Stimulated activated CD4-positive, alpha-beta T cell treated with anti-CD3 and anti-CD28 coated beads, Interleukin-2, amount 100 ng/mL, for 4 hours (primary cell): ENCODE data around the gene BRD3.
A peak's percentile ranks its signal among the peaks of the same experiment; 100 is the strongest.
"Not testable (repeated sequence)": the region's sequence is repeated elsewhere in the genome, so short reads cannot be mapped to it uniquely, and the experiment has no call there.

ENCODE experiments used
- DNase-seq: peaks from one replicate; pipeline ENCODE4 v3.0.0-alpha.2; 2020; ENCODE audit warnings: low read depth

Gene BRD3

GRCh38 chr9:133993635-133994253 is 74.1 kb downstream of the BRD3 start:
- DNase-seq = no peak

DNA sequence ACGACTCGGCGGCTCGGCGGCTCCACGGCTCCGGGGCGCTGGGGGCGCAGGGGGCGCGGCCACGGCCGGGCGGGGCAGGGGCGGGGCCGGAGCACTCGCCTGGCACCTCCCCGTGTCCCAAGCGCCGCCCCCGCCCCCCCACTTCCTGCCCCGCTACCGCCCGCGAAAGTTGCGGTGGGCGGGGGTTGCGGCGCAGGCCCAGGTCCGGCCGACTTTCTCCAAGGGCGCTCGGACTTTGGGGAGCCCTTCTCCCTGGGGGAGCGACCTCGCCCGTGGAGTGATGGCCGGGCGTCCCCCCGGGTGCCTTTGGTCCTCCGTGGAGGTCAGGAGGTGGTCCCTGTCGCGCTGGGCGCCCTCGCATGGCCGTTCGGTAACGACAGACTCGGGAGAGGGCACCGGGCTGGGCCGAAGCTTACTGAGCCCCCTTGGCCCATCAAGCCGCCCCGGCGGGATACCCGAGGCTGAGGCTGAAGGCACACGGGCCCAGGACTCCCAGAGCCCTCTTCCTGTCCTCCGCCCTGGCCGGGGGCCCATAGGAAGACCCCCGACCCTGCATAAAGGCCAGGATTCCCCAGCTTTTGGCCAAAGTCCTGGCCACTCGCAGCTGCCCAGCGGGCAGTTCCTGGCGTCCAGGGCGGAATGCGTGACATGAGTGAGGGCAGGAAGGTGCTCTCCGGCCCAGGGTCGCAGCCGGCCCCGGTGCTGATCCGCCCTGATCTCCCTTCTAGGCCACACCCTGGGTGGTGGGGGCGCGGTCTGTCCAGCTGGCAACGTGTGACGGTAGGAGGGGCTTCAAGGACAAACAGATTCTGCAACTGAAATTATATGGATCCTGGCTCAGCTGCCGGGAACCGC is 74.8 kb downstream of the BRD3 start:
- DNase-seq = peak; percentile 61

DNA sequence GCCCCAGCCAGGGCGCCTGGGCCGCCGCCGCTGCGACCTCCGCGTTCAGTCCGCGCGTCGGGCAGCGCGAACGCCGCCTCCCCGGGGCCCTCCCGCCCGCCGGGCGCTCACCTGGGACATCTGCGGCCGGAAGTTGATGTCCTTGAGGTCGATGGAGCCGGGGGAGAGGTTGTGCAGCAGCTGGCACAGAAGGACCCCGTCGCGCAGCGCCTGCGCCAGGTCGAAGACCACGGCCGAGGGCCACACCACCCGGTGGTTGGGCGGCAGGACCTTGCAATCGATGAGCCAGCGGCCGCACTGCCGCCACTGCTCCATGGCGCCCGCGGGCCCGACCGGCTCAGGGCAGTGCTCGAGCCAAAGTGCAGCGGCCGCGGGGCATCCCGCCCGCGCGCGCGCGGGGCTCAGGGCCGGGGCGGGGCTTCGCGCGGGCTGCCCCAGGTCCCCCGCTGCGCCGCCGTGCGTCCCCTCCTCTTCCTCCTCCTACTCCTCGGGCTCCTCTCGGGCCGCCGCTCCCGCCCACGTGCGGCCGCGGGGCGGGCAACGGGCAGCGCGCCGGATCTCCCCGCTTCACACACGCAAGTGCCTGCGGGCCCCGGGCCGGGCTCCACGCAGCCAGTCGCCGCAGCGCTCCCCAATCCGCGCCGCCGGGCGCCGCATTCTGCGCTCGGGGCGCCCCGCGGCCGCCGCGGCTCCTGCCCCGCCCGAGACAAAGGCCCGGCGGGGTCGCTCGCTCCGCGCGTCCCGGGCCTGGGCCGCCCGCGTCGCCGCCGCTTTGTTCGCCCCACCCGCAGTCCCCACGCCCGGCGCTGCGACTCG is 75.7 kb downstream of the BRD3 start, which contains the start of gene VAV2:
Gene VAV2, minus strand, starts transcription at position 361 of the 816 bp plus-strand sequence. Its CDS starts 46 bp downstream, at position 315.
- peak; percentile 29 for DNase-seq

DNA sequence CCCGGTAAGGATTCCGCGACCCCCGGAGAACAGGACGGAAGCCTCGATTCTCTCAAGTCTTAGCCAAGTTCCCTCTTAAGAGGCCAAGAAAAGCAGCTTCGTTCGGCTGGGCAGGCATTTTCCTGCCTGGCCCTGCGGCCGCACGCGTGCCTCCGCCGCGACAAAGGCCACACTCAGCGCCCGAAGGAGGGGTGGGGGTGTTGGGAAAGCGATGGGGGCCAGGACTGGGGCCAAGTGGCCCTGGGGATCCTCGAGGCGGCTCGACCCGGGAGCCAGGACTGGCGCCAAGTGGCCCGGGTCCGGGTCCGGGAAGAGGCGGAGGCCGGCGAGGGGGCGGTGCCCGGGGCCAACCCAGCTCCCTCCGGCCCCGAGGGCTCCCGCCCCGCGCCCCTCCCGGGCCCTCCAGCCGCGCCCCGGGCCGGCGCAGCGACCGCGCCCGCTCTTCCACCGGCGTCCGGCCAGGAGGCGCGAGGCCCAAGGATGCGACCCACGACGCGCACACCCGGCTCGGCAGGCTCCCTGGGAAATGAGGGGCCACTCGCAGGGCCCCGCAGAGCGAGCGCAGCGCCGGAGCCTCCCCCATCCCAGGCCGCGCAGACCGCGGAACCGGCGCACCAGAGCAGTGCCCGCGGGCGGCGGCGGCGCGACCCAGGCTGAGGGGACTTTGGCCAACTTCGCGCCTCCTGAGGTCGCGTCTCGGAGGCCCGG is 76.5 kb downstream of the BRD3 start:
- DNase-seq = no peak

GRCh38 chr9:133990366-133991213 is 77.2 kb downstream of the BRD3 start:
- no peak for DNase-seq

- DNase-seq = no peak
Measured at GRCh38 chr9:133989625-133990365, 78.0 kb downstream of the BRD3 start.

GRCh38 chr9:133988771-133989170 is 79.1 kb downstream of the BRD3 start:
- DNase-seq = not testable (repeated sequence)

DNA sequence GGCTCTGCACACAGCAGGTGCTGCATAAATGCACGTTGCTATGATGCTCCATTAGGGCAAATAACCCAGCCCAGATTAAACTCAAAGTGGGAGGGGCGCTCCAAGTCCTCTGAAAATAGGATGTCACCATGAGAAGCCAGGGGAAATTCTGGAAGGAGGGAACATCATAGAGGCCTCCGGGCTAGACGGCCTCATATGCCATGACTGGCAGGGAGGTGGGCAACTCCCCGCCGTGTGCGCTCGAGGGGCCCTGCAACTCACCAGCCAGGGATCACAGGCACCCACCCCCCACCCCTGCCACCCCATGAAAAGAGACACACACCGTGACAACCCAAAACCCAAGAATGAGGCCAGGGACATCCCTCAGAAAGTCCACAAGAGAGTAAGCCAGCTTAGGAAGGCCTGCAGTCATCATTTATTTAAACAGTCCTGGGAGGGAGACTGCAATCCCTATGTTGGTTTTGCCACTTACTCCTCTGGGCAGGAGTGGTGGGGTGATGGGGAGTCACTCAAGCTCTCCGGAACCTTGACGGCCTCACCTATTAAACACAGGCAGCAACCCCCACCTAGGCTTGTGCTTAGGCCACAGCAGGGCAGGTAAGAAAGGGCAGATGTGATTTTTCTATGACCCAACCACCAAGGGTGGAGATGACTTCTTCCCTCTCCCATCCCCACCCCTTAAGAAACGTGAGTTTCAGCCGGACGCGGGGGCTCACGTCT is 79.7 kb downstream of the BRD3 start:
- no peak for DNase-seq

- DNase-seq = no peak
Measured at GRCh38 chr9:133987446-133987788, 80.4 kb downstream of the BRD3 start.

DNA sequence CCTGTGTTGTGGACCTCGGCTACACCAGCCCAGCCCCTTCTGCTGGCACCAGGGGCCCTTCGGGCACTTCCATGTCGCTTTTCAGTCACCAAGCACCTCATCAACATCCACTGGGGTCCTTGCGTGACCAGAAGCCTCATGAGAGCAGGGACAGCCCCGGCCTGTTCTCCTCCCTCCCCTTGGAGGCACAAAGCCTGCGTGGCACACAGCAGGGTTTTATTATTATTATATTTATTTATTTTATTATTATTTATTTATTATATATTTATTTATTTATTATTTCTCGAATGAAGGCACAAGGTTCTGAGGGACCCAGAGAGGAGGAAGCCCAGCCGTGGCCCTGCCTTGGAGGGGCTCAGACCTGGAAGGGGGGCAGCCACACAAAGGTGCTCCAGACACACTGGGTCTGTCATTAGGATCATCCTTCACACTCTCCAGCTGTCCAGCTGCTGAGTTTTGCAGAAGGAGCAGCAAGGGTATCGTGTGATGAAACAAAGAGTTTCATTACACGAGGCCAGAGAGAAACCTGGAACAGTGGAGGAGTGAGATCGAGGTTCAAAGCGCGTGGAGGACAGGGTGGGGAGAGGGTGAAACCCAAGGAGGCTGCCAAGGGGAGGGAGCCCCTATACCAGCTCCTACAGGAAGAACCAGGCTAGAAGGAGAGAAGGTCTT is 80.9 kb downstream of the BRD3 start:
- no peak for DNase-seq

- no peak for DNase-seq
Measured at GRCh38 chr9:133986061-133986460, 81.8 kb downstream of the BRD3 start.

- no peak for DNase-seq
Measured at GRCh38 chr9:133982971-133983720, 84.7 kb downstream of the BRD3 start.

GRCh38 chr9:133981958-133982681 is 85.7 kb downstream of the BRD3 start:
- DNase-seq = no peak

DNA sequence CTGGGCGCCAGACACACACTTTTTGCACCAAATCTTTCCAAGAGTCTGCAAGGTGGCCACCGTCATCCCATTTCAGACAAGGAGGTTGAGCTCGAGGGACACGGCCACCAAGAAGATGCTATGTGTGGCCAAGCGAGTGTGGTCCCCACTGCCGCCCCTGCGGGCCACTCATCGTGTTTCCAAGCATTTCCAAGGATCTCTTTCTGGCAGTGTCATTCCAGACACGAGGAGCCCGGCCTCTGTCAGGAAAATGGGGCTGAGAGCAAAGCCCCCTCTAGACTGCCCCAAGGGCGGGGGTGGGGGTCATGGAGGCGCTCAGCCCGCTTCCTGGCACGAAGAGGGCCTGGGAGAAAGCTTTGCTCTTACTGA is 86.3 kb downstream of the BRD3 start:
- no peak for DNase-seq

DNA sequence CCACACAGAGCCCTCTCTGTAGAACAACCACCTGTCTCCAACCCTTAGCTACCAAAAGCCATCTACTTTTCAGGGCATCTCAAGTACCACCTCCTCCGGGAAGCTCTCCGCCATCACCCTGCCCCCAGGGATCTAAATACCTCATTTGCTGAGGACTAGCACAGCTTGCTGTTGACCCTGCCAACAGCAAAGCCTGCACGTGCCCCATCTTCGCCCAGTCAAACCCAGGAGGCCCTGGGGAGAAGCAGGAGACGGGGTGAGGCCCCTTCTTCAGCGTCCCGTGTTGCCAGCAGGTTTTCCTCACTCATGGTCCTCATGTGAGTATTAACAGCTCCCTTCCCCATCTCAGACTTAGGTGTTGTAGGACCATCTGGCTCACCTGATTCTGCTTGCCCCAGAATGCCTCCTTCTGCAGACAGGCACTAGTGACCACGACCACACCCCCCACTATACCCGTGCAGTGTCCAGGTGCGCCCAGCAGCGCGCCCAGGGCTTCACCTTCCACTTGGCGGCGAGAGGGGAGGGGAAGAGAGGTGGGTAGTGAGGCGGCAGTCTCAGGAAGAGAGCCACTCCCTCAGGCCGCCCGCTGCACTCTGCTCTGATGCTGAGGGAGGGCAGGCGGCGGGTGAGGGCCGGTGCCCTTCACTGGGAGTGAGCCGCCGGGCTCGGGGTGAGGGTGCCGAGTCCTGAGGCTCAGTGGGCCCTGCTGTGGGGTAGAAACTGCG is 86.8 kb downstream of the BRD3 start:
- DNase-seq = no peak
